HG03159 (cell line): ENCODE measurements around the gene SHH.
A peak's percentile ranks its signal among the peaks of the same experiment; 100 is the strongest.
"Not testable (repeated sequence)": the region's sequence is repeated elsewhere in the genome, so short reads cannot be mapped to it uniquely, and the experiment has no call there.

Experiments
- ATAC-seq: cut with Tn5 transposase; IDR thresholded peaks from one replicate; pipeline ENCODE4 v1.9.1; 2021; ENCODE audit warnings: mild to moderate bottlenecking, moderate library complexity; ENCODE audit not compliant: unreplicated experiment

SHH gene

GRCh38 chr7:155820788-155821187 lies 8.5 kb upstream of the SHH start:
- ATAC-seq, result no peak

- no peak for ATAC-seq
Observed at GRCh38 chr7:155820246-155820645, 8.0 kb upstream of the SHH start.

GRCh38 chr7:155819186-155819585 lies 6.9 kb upstream of the SHH start:
- no peak for ATAC-seq

GRCh38 chr7:155818820-155819168 lies 6.5 kb upstream of the SHH start:
- ATAC-seq, result no peak

- ATAC-seq, result no peak
Observed at GRCh38 chr7:155818154-155818819, 6.0 kb upstream of the SHH start.

GRCh38 chr7:155817515-155817914 lies 5.3 kb upstream of the SHH start:
- not testable (repeated sequence) for ATAC-seq

GRCh38 chr7:155816996-155817395 lies 4.7 kb upstream of the SHH start:
- ATAC-seq, result no peak

- no peak for ATAC-seq
Observed at GRCh38 chr7:155816192-155816508, 3.9 kb upstream of the SHH start.

GRCh38 chr7:155815332-155816191 lies 3.3 kb upstream of the SHH start:
- peak; percentile 81 for ATAC-seq

- no peak for ATAC-seq
Observed at GRCh38 chr7:155814316-155815276, 2.3 kb upstream of the SHH start.

- no peak for ATAC-seq
Observed at GRCh38 chr7:155813546-155814315, 1.5 kb upstream of the SHH start.

GRCh38 chr7:155813125-155813524 lies 862 bp upstream of the SHH start:
- ATAC-seq, result no peak

- ATAC-seq, result no peak
Observed at GRCh38 chr7:155811560-155811894, 736 bp downstream of the SHH start.

GRCh38 chr7:155810770-155811559 lies 1.3 kb downstream of the SHH start:
- ATAC-seq, result no peak

GRCh38 chr7:155809947-155810769 lies 2.1 kb downstream of the SHH start:
- ATAC-seq, result no peak

- ATAC-seq, result no peak
Observed at GRCh38 chr7:155809332-155809946, 2.8 kb downstream of the SHH start.

GRCh38 chr7:155808549-155809331 lies 3.5 kb downstream of the SHH start:
- ATAC-seq, result no peak
